GM21390 (cell line): Measurements from ENCODE around the gene RIC8A.
"Not testable (repeated sequence)": the region's sequence is repeated elsewhere in the genome, so short reads cannot be mapped to it uniquely, and the experiment has no call there.

Experiments used
- ATAC-seq: cut with Tn5 transposase; IDR thresholded peaks from one replicate; pipeline ENCODE4 v1.9.1; 2021; ENCODE audit not compliant: unreplicated experiment

The RIC8A gene

DNA sequence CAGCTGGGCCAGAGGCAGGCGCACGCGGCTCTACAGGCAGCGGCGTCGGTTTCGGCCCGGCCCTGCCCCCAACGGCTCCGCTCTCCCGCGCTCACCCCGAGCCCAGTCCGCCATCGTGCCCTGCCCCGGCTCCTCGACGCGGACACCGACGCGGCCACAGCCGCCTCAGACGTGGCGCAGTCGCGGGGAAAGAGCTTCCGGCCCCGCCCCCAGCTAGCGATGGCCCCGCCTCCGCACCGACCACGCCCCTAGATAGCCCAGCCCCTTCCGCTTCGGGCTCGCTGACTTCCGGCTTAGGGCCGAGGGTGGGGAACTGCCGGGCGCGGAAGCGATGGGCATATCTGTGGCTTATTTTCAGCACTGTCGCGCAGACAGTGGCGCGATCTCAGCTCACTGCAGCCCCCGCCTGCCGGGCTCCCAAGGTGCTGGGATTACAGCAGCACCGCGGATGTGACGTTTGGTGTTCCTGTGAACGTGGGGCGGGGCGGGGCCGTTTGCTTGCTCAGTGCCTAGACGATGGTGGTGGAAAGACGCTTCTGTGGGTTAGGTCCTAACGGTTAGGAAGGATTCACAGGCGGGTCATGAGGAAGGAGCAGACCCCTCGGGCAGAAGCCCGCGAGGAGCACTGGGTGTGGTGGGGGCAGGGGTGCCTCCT is at the start of gene RIC8A, which contains the start of gene BET1L:
TSS of gene RIC8A (plus strand) at position 501 of the 655 bp plus-strand sequence. CDS start 1,147 bp downstream, outside the sequence.
TSS of gene BET1L (minus strand) at position 192 of the 655 bp plus-strand sequence. CDS start at position 114, 78 bp downstream.
- peak; percentile 72 for ATAC-seq

DNA sequence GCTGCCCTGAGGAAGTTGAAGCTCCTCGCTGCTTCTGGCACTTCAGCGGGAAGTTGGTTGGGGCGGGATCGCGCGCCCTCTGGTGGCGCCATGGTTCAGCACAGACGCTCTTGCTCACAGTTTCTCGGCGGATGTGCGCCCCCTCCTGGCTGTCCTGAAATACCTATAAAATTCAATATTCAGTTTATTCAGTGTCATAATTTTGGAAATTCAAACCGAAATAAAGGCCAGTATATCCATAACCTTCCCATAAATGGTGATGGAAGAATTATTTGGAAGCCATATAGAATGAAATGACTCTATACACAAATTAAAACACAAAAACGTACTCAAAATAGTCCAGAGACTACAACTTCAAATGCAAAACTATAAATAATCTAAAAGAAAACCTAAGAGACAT is 27.3 kb upstream of the RIC8A start:
- not testable (repeated sequence) for ATAC-seq

GRCh38 chr11:189200-189783 is 18.2 kb upstream of the RIC8A start:
- not testable (repeated sequence) for ATAC-seq

DNA sequence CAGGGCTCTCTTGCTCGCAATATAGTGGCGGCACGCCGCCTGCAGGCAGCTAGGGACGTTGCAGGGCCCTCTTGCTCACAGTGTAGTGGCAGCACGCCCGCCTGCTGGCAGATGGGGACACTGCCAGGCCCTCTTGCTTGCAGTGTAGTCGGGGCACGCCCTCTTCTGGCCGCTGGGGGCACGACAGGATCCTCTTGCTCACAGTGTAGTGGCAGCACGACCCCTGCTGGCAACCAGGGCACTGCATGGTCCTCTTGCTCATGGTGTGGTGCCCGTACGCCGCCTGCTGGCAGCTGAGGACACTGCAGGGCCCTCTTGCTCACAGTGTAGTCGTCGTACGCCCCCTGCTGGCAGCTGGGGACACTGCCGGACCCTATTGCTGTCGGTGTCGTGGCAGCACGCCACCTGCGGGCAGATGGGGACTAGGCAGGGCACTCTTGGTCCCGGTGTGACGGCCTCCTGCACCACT is 17.6 kb upstream of the RIC8A start:
- peak; percentile 73 for ATAC-seq

- not testable (repeated sequence) for ATAC-seq
These were observed 17.0 kb upstream of the RIC8A start for GRCh38 chr11:190546-190945.

GRCh38 chr11:191490-192478 is 15.7 kb upstream of the RIC8A start:
- ATAC-seq = not testable (repeated sequence)

DNA sequence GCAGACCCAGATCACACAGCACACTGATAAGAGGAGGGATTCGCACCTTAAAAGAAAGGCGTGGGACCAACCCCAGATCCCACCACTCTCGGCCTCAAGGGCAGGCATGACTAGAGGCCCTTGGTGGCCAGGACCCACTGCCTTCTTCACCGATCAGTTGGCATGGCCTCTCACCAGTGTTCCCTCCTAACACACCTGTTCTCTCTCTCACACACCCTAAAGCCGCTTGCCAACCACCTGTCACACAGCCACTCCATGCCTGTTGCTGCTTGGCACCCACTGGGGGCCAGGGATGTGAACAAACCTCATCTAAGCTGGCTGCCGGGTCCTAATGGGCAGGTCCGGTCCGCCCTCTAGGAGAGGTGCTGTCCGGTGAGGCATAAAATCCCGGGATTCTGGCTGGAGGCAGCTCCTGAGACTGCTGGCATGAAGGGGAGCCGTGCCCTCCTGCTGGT is 14.8 kb upstream of the RIC8A start, which contains the start of gene SCGB1C1:
TSS of gene SCGB1C1 (plus strand) at position 405 of the 455 bp plus-strand sequence. CDS start at position 427, 22 bp downstream.
- not testable (repeated sequence) for ATAC-seq

DNA sequence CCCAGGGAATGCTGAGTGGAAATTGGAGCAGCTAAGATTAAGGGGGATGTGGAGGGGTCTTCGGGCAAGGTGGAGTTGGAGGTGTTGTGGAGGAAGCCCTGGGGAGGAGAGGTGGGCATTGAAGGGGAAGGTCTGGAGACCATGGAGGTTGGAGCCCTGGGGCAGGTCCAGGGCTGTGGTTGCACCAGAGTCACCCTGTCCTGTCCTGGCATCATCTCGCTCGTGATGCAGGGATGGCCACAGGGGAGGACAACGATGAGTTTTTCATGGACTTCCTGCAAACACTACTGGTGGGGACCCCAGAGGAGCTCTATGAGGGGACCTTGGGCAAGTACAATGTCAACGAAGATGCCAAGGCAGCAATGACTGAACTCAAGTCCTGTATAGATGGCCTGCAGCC is 14.0 kb upstream of the RIC8A start:
- not testable (repeated sequence) for ATAC-seq

DNA sequence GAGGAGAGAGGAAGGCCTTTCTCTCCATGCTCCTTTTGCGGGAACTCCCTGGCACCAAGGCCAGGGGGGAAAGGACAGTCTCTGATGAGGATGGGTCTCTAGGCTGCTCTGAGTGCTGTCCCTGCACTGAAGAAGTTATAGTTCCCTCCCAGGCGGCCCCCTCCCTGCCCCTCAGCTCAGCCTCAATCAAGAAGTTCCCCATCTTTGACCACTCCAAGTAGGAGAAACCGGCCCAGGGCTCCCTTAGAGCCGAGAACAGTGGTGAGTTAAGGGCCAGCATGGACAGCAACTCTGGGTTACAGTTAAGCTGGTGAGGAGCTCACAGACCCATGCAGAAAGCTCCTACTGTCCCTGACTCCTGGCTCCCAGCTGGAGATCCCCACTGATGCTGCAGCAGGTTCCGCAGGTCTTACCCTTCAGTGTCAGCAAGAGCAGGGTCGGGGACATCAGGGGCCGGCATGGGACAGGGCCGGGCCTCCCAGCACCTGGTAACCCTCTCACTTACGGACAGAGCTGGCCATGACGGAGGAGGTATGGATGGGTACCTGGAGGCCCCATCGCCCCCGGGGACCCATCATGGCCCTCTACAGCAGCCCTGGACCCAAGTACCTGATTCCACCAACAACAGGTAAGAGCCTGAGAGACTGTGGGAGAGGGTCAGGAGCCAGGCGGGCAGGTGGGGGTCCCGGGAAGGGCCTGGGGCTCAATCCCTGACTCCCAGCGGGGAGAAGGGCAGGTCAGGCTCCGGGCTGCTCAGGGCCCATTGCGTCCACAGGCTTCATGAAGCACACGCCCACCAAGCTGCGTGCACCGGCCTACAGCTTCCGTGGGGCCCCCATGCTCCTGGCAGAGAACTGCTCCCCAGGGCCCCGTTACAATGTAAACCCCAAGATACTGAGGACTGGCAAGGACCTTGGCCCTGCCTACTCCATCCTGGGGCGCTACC is 10.4 kb upstream of the RIC8A start:
- no peak for ATAC-seq

DNA sequence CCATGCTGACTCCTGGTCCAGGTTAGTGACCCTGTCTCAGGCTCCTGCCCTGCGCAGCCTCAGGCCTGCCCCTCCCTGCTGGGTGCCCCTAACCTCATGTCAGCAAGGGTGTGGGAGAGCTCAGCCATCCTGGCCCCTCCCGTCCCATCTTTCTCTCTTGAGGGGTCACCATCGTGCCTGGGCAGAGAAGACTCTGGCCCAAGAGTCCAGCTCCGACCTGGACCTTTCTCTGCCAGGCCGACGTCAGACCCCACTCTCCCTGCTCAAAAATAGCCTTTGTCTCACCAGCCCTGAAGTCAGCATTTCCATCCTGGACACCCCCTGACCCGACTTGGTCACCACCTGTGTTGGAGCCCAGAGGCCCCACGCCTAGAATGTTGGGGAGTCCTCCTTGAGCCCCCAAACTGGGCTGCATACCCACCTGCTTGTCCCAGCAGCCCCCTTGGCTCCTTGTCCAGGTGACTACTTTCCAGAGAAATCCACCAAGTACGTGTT is 9.7 kb upstream of the RIC8A start:
- ATAC-seq = no peak

DNA sequence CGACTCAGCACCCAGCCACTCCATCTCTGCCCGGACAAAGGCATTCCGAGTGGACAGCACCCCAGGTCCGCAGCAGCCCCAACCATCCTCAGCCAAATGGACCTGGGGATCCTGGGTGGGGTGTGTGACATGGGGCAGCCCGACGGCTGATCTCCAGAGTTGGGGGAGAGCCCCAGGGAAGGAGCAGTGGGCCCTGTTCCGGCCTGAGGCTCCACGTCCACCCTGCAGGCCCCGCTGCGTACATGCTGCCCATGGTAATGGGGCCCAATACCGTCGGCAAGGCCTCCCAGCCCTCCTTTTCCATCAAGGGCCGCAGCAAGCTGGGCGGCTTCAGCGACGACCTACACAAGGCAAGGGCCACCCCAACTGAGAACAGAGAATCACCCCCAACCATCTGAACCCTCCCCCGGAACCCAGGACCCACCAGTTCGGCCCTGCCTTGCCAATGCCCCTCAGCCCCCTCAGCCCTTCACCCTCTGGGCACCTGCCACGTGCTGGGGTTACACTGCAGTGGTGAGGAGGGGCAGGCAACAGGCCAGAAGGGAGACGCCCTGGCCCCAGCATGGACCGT is 9.2 kb upstream of the RIC8A start:
- no peak for ATAC-seq

- no peak for ATAC-seq
These were observed 8.4 kb upstream of the RIC8A start for GRCh38 chr11:199004-199581.

DNA sequence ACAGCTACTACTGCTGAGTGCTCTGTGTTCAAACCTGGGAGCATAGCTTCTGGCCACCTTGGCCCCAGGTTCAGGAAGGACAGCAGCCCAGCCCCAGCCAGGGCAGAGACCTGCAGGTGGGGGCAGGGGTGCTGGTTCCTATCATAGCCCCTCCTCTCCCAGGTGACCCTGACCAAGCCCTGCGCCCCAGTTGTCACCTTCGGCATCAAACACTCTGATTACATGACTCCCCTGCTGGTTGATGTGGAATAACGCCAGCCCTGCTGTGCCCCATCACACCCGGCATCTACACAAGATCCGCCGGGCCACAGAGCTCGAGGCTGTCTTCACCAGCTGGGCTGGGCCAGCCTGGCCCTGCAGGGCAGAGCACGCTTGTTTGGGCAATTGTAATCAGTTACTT is 7.7 kb upstream of the RIC8A start:
- no peak for ATAC-seq

- no peak for ATAC-seq
These were observed 7.1 kb upstream of the RIC8A start for GRCh38 chr11:200224-201003.

DNA sequence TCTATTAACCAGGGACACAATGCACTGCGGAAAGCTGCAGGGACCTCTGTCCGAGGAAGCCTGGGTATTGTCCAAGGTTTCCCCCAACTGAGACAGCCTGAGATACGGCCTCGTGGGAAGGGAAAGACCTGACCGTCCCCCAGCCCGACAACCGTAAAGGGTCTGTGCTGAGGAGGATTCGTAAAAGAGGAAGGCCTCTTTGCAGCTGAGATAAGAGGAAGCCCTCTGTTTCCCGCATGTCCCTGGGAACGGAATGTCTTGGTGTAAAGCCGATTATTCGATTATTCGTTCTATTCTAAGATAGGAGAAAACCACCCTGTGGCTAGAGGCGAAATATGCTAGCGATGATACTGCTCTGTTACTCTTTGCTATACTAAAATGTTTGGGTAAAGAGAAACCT is 5.5 kb upstream of the RIC8A start:
- no peak for ATAC-seq

GRCh38 chr11:202490-202889 is 5.0 kb upstream of the RIC8A start:
- ATAC-seq = no peak

- no peak for ATAC-seq
These were observed 4.2 kb upstream of the RIC8A start for GRCh38 chr11:203056-203944.
